ENCODE measurements around the gene GLS. TPM values are rescaled to one million over a fixed set of nuclear protein-coding genes. Genes with fewer than 3 reads are reported as not detected.
"Not testable (repeated sequence)": the region's sequence is repeated elsewhere in the genome, so short reads cannot be mapped to it uniquely, and the experiment has no call there.

Gene GLS
- total RNA-seq, 2 donors from 2014 or later: 47.2 to 99.3 TPM

- Mint-ChIP-seq H3K36me3 (ENCODE audit: low read depth) (peaks cover 75% of the 10 kb centered on the region), H3K27me3 (ENCODE audit: insufficient read depth) (no peaks in the 10 kb centered on the region), H3K4me3 (no peak overlapping the region), H3K4me1 (no peaks in the 10 kb centered on the region), H3K27ac (peak overlapping the region; percentile 44), H3K9me3 (no peaks in the 10 kb centered on the region)
- H3K9ac ChIP-seq (ENCODE audit: extremely low read depth, low read length, poor library complexity, severe bottlenecking): no peak overlapping the region
- no peak overlapping the region for H3K4me3 ChIP-seq (ENCODE audit: low read length)
- no peaks in the 10 kb centered on the region for H3K27me3 ChIP-seq (ENCODE audit: control insufficient read depth, insufficient read depth, low read length, poor library complexity, severe bottlenecking)
- no peaks in the 10 kb centered on the region for H3K4me1 ChIP-seq (ENCODE audit: control insufficient read depth, insufficient read depth, low read length)
- DNase-seq: no peak
- peaks cover 93% of the 10 kb centered on the region for H3K36me3 ChIP-seq (ENCODE audit: control insufficient read depth, insufficient read depth, low read length)
- no peaks in the 10 kb centered on the region for H3K9me3 ChIP-seq (ENCODE audit: control insufficient read depth, low read length)
- no peak overlapping the region for H3K27ac ChIP-seq (ENCODE audit: low read depth, low read length)
- TF ChIP-seq CTCF (conservative IDR thresholded peaks at IDR 0.05): no peak
- WGBS, 2 experiments (ENCODE audit: insufficient coverage in 1 of 2, insufficient read length in 1 of 2): 95 to 97% methylated on average over 5 to 7 of the region's 7 CpGs
Observed at GRCh38 chr2:190994148-190994547, 113.5 kb downstream of the GLS start.

GRCh38 chr2:190995315-190995714 is 114.7 kb downstream of the GLS start:
- not testable (repeated sequence) for H3K27me3 ChIP-seq (ENCODE audit: control insufficient read depth, insufficient read depth, low read length, poor library complexity, severe bottlenecking); H3K4me1 Mint-ChIP-seq; H3K27ac Mint-ChIP-seq; H3K4me3 Mint-ChIP-seq; H3K4me1 ChIP-seq (ENCODE audit: control insufficient read depth, insufficient read depth, low read length); DNase-seq; H3K9ac ChIP-seq (ENCODE audit: extremely low read depth, low read length, poor library complexity, severe bottlenecking); H3K9me3 ChIP-seq (ENCODE audit: control insufficient read depth, low read length); H3K27me3 Mint-ChIP-seq (ENCODE audit: insufficient read depth); H3K27ac ChIP-seq (ENCODE audit: low read depth, low read length); H3K4me3 ChIP-seq (ENCODE audit: low read length); H3K9me3 Mint-ChIP-seq
- H3K36me3 ChIP-seq (ENCODE audit: control insufficient read depth, insufficient read depth, low read length): peaks cover 92% of the 10 kb centered on the region
- peaks cover 74% of the 10 kb centered on the region for H3K36me3 Mint-ChIP-seq (ENCODE audit: low read depth)
- 92 to 98% methylated on average over 1 to 3 of the region's 3 CpGs for WGBS, 2 experiments (ENCODE audit: insufficient coverage in 1 of 2, insufficient read length in 1 of 2)

- peaks cover 71% of the 10 kb centered on the region for H3K36me3 Mint-ChIP-seq (ENCODE audit: low read depth)
- Histone ChIP-seq H3K27me3 (ENCODE audit: control insufficient read depth, insufficient read depth, low read length, poor library complexity, severe bottlenecking) (no peaks in the 10 kb centered on the region), H3K36me3 (ENCODE audit: control insufficient read depth, insufficient read depth, low read length) (peaks cover 92% of the 10 kb centered on the region), H3K4me3 (ENCODE audit: low read length) (no peak overlapping the region), H3K9ac (ENCODE audit: extremely low read depth, low read length, poor library complexity, severe bottlenecking) (no peak overlapping the region), H3K9me3 (ENCODE audit: control insufficient read depth, low read length) (no peaks in the 10 kb centered on the region), H3K27ac (ENCODE audit: low read depth, low read length) (no peak overlapping the region), H3K4me1 (ENCODE audit: control insufficient read depth, insufficient read depth, low read length) (no peaks in the 10 kb centered on the region)
- DNase-seq: peak; percentile 81
- H3K27ac Mint-ChIP-seq: no peak overlapping the region
- no peaks in the 10 kb centered on the region for H3K4me1 Mint-ChIP-seq
- no peak overlapping the region for H3K4me3 Mint-ChIP-seq
- H3K27me3 Mint-ChIP-seq (ENCODE audit: insufficient read depth): no peaks in the 10 kb centered on the region
- H3K9me3 Mint-ChIP-seq: no peaks in the 10 kb centered on the region
- peak; percentile 95 for TF ChIP-seq CTCF (conservative IDR thresholded peaks at IDR 0.05)
- WGBS, 2 experiments (ENCODE audit: insufficient coverage in 1 of 2, insufficient read length in 1 of 2): 85 to 89% methylated on average over 4 to 5 of the region's 5 CpGs
Observed at GRCh38 chr2:190996338-190996946, 115.8 kb downstream of the GLS start.

- Histone ChIP-seq H3K9me3 (ENCODE audit: control insufficient read depth, low read length) (no peaks in the 10 kb centered on the region), H3K27ac (ENCODE audit: low read depth, low read length) (no peak overlapping the region), H3K4me3 (ENCODE audit: low read length) (no peak overlapping the region), H3K36me3 (ENCODE audit: control insufficient read depth, insufficient read depth, low read length) (peaks cover 92% of the 10 kb centered on the region), H3K27me3 (ENCODE audit: control insufficient read depth, insufficient read depth, low read length, poor library complexity, severe bottlenecking) (no peaks in the 10 kb centered on the region), H3K9ac (ENCODE audit: extremely low read depth, low read length, poor library complexity, severe bottlenecking) (no peak overlapping the region), H3K4me1 (ENCODE audit: control insufficient read depth, insufficient read depth, low read length) (no peaks in the 10 kb centered on the region)
- H3K27ac Mint-ChIP-seq: no peak overlapping the region
- H3K27me3 Mint-ChIP-seq (ENCODE audit: insufficient read depth): no peaks in the 10 kb centered on the region
- H3K36me3 Mint-ChIP-seq (ENCODE audit: low read depth): peaks cover 71% of the 10 kb centered on the region
- H3K4me3 Mint-ChIP-seq: no peak overlapping the region
- no peak for TF ChIP-seq CTCF (conservative IDR thresholded peaks at IDR 0.05)
- H3K9me3 Mint-ChIP-seq: no peaks in the 10 kb centered on the region
- no peak for DNase-seq
- 94 to 95% methylated on average over 4 to 5 of the region's 5 CpGs for WGBS, 2 experiments (ENCODE audit: insufficient coverage in 1 of 2, insufficient read length in 1 of 2)
- H3K4me1 Mint-ChIP-seq: no peaks in the 10 kb centered on the region
Observed at GRCh38 chr2:190996947-190997346, 116.3 kb downstream of the GLS start.

All from endodermal cell (in vitro differentiated cells).